Colonic mucosa (tissue), 4 donors: Measurements from ENCODE around the gene ATP12A. TPM values are rescaled to one million over a fixed set of nuclear protein-coding genes. Genes with fewer than 3 reads are reported as not detected.

Source experiments
- DNase-seq: peaks from one replicate; pipeline ENCODE4 v3.0.0-alpha.2; 2020
- H3K27ac ChIP-seq: fragments of 200-600 bp; one replicate; pipeline ENCODE4 v1.8.0; 2021
- H3K27me3 ChIP-seq: fragments of 200-600 bp; one replicate; pipeline ENCODE4 v1.8.0; 2021
- H3K36me3 ChIP-seq: fragments of 200-600 bp; one replicate; pipeline ENCODE4 v1.8.0; 2021
- H3K4me1 ChIP-seq: fragments of 200-600 bp; one replicate; pipeline ENCODE4 v1.8.0; 2021; ENCODE audit warnings: mild to moderate bottlenecking
- H3K4me3 ChIP-seq: fragments of 200-600 bp; one replicate; pipeline ENCODE4 v1.8.0; 2021
- H3K9ac ChIP-seq, 2 donors: one replicate each; pipeline ENCODE4 v1.7.0; 2013; ENCODE audit warnings: control low read depth in 2 of 2, low read depth in 2 of 2, low read length in 2 of 2
- H3K9me3 ChIP-seq: fragments of 200-600 bp; one replicate; pipeline ENCODE4 v1.8.0; 2021
- CTCF ChIP-seq: fragments of 200-600 bp; IDR thresholded peaks from one replicate; pipeline ENCODE4 v1.8.0; 2022; ENCODE audit warnings: antibody characterized with exemption, mild to moderate bottlenecking
- intact Hi-C: fragments of 100-400 bp; cut with DNase I; formaldehyde crosslinking; loops from one replicate; pipeline ENCODE4 v1.14.1; 2022
- total RNA-seq, 2 donors: library from RNA; stranded (reverse); fragmentation: NEBNext Ultra II Directional in 1 of 2; extraction: Animal tissue kit (Norgen Biotek cat#: 25700) in 1 of 2; gene quantifications; one replicate each; pipeline ENCODE4 v1.2.1, GENCODE V29; 2021
- donor health status: healthy.
- donor health status: DM: no; HTN: no; CAD: no.
- donor health status: DM: no; HTN: no; CAD: no.

The ATP12A gene
- total RNA-seq, 2 donors from 2014 or later, result 0.64 to 1.4 TPM

DNA sequence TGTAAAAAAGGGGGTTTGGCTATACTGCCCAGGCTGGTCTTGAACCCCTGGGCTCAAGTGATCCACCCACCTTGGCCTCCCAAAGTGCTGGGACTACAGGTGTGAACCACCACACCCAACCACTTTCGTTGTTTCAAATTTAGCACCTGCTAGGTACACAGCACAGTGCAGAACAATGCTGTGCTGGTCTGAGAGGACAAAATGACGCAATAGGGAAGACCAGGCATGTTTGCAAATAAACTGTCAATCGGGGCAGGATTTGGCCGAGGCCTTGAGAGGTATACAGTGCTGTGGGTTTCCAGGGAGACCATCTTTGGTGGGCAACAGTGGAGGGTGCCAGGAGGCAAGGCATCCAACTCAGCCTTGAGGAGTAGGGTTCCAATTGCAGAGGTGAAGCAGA lies 37.0 kb downstream of the ATP12A start:
- no peak for DNase-seq
- Histone ChIP-seq H3K4me3 (no peak overlapping the region), H3K4me1 (no peaks in the 10 kb centered on the region), H3K9ac (no peak overlapping the region), H3K9me3 (no peaks in the 10 kb centered on the region), H3K27ac (no peak overlapping the region), H3K27me3 (no peaks in the 10 kb centered on the region), H3K36me3 (no peaks in the 10 kb centered on the region)
- intact Hi-C loops, result no loop called here
- no peak for TF ChIP-seq CTCF

DNA sequence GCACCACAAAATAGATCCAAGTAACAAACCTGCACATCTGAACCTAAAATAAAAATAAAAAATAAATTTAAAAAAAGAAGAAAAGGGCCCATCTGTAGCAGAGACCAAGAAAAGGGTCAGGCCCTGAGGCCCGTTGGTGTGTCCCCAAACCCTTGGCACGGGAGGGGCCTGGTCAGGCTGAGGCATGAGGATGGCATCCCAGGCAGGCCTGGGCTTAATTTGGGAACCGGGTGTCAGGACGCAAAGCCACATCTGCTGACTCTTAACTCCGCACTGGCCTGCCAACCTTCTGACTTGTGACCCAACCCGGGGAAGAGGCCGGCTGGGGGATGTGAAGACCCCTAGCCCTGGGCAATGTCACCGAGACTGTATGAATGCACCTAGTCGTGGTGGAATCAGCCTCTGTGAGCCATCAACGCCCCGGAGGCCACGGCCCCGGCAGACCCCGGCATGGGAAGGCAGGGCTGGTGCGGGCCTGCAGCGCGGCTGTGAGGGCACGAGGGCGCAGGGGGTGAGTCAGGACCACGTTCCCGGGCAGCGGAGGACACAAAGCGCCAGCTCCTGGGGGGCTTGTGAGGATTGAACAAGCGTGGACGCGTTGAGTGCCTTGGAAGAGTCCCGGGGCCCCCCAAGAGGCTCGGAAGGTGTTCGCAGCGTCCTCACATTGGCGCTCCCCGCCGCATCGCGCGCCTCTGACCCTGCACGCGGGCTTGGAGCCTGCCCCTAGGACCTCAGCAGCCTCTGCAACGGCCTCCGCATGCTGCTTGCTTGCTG lies 38.2 kb downstream of the ATP12A start:
- intact Hi-C loops, result no loop called here
- DNase-seq, result no peak
- Histone ChIP-seq H3K9ac (no peak overlapping the region), H3K27me3 (no peaks in the 10 kb centered on the region), H3K4me1 (no peaks in the 10 kb centered on the region), H3K9me3 (no peaks in the 10 kb centered on the region), H3K36me3 (no peaks in the 10 kb centered on the region), H3K27ac (no peak overlapping the region), H3K4me3 (no peak overlapping the region)
- no peak for TF ChIP-seq CTCF

DNA sequence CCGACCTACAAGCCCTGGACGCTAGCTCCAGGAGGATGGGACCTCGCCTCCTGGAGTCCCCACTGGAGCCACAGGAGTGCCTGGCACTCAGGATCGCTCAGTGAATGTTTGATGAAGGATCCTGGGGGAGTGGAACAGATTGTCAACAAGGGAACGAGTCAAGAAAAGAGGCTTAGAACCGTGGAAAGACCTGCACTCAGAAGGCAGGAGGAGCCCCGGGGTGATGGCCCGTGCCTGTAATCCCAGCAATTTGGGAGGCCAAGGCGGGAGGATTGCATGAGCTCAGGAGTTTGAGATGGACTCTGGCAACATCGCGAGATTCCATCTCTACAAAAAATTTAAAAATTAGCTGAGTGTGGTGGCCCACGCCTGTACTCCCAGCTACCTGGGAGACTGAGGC lies 38.9 kb downstream of the ATP12A start:
- no peak overlapping the region for H3K27ac ChIP-seq
- no peaks in the 10 kb centered on the region for H3K27me3 ChIP-seq
- no peaks in the 10 kb centered on the region for H3K4me1 ChIP-seq
- H3K4me3 ChIP-seq, result no peak overlapping the region
- no peak overlapping the region for H3K9ac ChIP-seq
- intact Hi-C loops, result no loop called here
- no peak for DNase-seq
- no peaks in the 10 kb centered on the region for H3K36me3 ChIP-seq
- no peaks in the 10 kb centered on the region for H3K9me3 ChIP-seq
- no peak for TF ChIP-seq CTCF

DNA sequence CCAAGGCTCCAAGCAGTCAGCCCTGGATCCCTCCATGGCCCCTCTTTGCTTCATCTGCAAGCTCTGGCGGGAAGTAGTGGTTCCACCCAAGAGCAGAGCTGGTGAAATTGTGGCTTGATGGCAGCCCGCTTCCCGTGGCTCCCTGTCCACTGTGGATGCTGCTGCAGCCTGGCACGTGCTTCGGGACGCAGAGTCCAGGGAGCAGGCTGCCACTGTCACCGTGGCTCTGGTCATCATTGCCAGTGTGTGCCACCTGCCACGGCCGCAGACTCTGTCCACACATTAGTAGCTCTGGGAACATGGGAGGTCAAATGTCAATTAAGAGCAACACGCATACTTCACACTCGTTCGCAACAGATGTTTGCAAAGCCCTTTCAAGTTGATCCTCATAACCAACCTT lies 43.0 kb downstream of the ATP12A start:
- H3K36me3 ChIP-seq, result no peaks in the 10 kb centered on the region
- TF ChIP-seq CTCF, result no peak
- no peak overlapping the region for H3K9ac ChIP-seq
- intact Hi-C loops, result no loop called here
- H3K9me3 ChIP-seq, result no peaks in the 10 kb centered on the region
- H3K27me3 ChIP-seq, result no peaks in the 10 kb centered on the region
- H3K27ac ChIP-seq, result no peak overlapping the region
- no peak overlapping the region for H3K4me3 ChIP-seq
- no peak for DNase-seq
- H3K4me1 ChIP-seq, result no peaks in the 10 kb centered on the region

DNA sequence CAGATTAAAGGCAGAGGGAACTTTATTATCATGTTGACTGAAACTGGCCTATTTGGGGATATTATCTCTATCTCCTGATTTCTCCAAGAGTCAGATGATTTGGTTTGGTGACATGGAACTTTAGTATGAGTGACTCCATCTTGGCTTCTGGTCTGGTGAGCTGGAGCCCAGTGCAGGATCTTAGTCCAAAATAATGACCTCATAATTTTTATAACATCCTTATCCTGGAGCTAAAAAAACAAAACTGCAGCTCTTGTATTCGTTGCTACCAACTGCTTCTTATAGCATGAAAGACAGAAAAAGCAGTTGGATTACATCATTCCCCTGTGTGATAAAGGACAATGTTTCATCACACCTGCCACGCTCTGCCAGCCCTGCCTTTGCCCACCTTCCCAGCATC lies 44.5 kb downstream of the ATP12A start:
- H3K9me3 ChIP-seq, result no peaks in the 10 kb centered on the region
- intact Hi-C loops, result no loop called here
- no peak for TF ChIP-seq CTCF
- no peak overlapping the region for H3K27ac ChIP-seq
- H3K4me3 ChIP-seq, result no peak overlapping the region
- no peaks in the 10 kb centered on the region for H3K36me3 ChIP-seq
- no peak overlapping the region for H3K9ac ChIP-seq
- no peak for DNase-seq
- H3K27me3 ChIP-seq, result no peaks in the 10 kb centered on the region
- H3K4me1 ChIP-seq, result no peaks in the 10 kb centered on the region
